ENCODE results near the gene CAMKK1.

The CAMKK1 gene

DNA sequence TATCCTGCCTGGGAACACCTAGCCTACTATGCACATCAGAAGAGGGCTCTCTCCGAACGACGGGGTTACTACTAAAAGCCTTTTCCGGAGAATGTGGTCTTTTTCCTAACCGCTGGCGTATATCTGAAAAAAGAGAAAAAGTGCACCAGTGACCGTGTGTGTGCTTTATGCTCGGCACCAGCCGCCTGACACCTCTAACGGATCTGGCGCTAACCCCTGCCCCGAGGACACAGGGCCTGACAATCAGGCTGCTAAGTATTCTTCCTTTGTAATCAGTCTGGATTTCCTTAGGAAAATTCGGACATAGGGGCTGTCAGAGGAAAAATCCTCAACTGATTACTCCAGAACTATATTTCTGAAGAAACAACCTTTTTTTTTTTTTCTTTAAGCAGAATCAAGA is 78.5 kb downstream of the CAMKK1 start:
- no peak for DNase-seq (ENCODE audit: low read depth in 2 of 3, low spot score in 2 of 3)

DNA sequence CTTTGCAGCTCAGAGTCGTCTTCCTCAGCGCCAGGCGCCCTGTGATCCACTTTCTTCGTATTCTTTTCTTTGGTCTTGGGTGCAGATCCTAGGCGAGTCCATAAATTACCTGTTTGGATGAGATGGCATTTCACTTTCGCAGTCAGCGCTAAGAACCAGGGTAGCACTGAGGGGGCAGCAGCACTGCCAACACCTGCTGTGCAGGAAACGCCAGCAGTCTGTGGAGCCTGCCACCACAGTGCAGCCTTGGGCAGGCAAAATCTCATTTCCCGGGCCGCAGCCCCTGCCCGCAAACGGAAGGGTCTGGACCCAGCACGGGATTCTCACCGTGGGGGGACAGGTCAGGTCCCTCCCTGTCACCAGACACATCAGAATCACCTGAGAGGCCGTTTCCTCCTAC is 79.7 kb downstream of the CAMKK1 start:
- DNase-seq (ENCODE audit: low read depth in 2 of 3, low spot score in 2 of 3): no peak

- DNase-seq (ENCODE audit: low read depth in 2 of 3, low spot score in 2 of 3): no peak
These were observed 80.1 kb downstream of the CAMKK1 start for GRCh38 chr17:3812771-3813170.

DNA sequence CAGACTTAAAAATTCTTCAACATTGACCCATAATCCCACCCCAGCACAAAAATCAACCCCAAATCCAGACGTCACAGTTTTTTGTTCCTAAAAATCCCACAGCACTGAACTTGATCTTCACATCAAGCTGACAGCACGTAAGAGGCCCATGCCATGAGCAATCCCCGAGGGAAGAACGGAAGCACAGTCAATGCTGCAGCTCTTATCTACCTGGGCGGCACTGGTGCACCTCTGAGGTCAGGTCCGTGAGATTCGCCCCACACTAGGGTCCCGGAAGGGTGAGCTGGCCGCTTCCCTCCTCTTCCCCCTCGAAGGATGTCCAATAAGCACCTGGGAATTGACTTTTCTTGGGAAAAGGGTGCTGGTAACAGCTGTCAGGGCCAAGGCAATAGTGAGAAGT is 80.6 kb downstream of the CAMKK1 start:
- no peak for DNase-seq (ENCODE audit: low read depth in 2 of 3, low spot score in 2 of 3)

Measured in activated CD8-positive, alpha-beta memory T cell treated with anti-CD3 and anti-CD28 coated beads for 48 hours (primary cell).